Activated T-cell treated with anti-CD3 and anti-CD28 coated beads, Interleukin-2, amount 50 U/mL, for 72 hours (primary cell): ENCODE data around the gene DOK6. TPM values are rescaled to one million over a fixed set of nuclear protein-coding genes. Genes with fewer than 3 reads are reported as not detected.
A peak's percentile ranks its signal among the peaks of the same experiment; 100 is the strongest.

Source experiments
- ATAC-seq, 2 donors: fragments of 150-1000 bp; cut with Tn5 transposase; replicated peaks in 1 of 2; 2 replicates each; pipeline ENCODE4 v1.10.0; 2021; ENCODE audit warnings: moderate library complexity in 2 of 2, mild to moderate bottlenecking in 1 of 2
- DNase-seq, 2 donors: peaks; one replicate each; pipeline ENCODE4 v3.0.0; 2021 to 2022; ENCODE audit warnings: mixed read lengths in 1 of 2
- H3K27ac Mint-ChIP-seq: one replicate; pipeline ENCODE4 v1.8.0; 2022; ENCODE audit warnings: mild to moderate bottlenecking, moderate library complexity, mixed read lengths
- H3K27me3 Mint-ChIP-seq: one replicate; pipeline ENCODE4 v1.8.0; 2022; ENCODE audit warnings: low read depth, mixed read lengths
- H3K36me3 Mint-ChIP-seq, 2 donors: one replicate each; pipeline ENCODE4 v1.8.0; 2022; ENCODE audit warnings: mixed read lengths in 2 of 2, mild to moderate bottlenecking in 1 of 2; ENCODE audit not compliant: insufficient read depth in 2 of 2
- H3K4me1 Mint-ChIP-seq: one replicate; pipeline ENCODE4 v1.8.0; 2022; ENCODE audit warnings: low read depth, mixed read lengths
- H3K4me3 Mint-ChIP-seq, 2 donors: one replicate each; pipeline ENCODE4 v1.8.0; 2022; ENCODE audit warnings: mild to moderate bottlenecking in 2 of 2, mixed read lengths in 2 of 2, moderate library complexity in 2 of 2
- H3K9me3 Mint-ChIP-seq, 2 donors: one replicate each; pipeline ENCODE4 v1.8.0; 2022; ENCODE audit warnings: mixed read lengths in 2 of 2
- total RNA-seq, 2 donors: library from RNA; stranded (reverse); gene quantifications; one replicate each; pipeline ENCODE4 v1.2.3, GENCODE V29; 2022

The DOK6 gene
- total RNA-seq, 2 donors from 2014 or later: not detected

DNA sequence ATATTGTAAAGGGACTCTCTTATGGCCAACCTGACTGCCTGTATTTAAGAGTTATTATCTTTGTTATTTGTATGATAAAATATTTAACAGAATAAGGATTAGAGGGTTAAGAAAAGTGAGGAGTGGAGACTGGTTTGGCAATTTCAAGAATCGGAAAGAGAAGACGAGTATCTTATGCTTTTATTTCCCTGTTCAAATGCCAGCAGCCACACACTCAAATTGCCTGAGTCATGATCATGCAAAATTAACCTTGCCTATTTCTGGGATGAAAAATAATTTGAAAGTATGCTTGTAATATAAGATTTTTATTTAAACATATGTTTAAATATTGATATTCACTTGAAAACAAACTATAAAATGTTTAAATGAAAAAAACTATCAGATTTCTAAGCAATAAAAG lies 358.4 kb downstream of the DOK6 start:
- H3K9me3 Mint-ChIP-seq: peaks cover 2 to 12% of the 10 kb centered on the region in 2 donors
- DNase-seq: no peak
- no peak for ATAC-seq
- H3K27ac Mint-ChIP-seq: no peak overlapping the region
- peaks cover 8 to 13% of the 10 kb centered on the region in 2 donors for H3K36me3 Mint-ChIP-seq
- H3K4me3 Mint-ChIP-seq: no peak overlapping the region
- H3K4me1 Mint-ChIP-seq: peaks cover 24% of the 10 kb centered on the region
- no peaks in the 10 kb centered on the region for H3K27me3 Mint-ChIP-seq

DNA sequence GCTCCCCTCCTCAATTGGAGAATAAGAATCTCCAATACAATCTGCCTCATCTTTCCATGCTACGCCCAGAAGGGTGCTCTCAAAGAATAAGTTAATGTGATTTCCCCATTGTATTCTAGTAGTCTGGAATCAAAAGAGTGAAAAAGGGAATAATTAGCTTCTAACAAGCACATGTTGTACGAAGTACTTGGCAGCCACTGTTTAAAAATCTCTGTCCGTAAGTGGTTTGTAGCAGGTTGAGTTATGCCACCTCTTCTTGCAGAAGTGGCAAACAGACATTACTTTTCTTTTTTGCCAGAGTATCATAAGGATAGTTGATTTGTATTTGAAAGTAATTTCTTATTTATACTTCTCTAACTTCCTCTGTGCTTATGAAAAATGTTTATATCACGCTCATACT lies 362.3 kb downstream of the DOK6 start:
- H3K4me3 Mint-ChIP-seq: no peak overlapping the region
- DNase-seq: no peak
- no peaks in the 10 kb centered on the region for H3K36me3 Mint-ChIP-seq
- H3K27me3 Mint-ChIP-seq: no peaks in the 10 kb centered on the region
- peaks cover 7% of the 10 kb centered on the region for H3K4me1 Mint-ChIP-seq
- no peak overlapping the region for H3K27ac Mint-ChIP-seq
- no peaks in the 10 kb centered on the region for H3K9me3 Mint-ChIP-seq
- ATAC-seq: no peak

GRCh38 chr18:69763821-69764220 lies 363.1 kb downstream of the DOK6 start:
- DNase-seq: no peak
- Mint-ChIP-seq H3K4me3 (no peak overlapping the region), H3K4me1 (no peaks in the 10 kb centered on the region), H3K27ac (no peak overlapping the region), H3K27me3 (no peaks in the 10 kb centered on the region), H3K36me3 (no peaks in the 10 kb centered on the region), H3K9me3 (no peaks in the 10 kb centered on the region)
- ATAC-seq: no peak

DNA sequence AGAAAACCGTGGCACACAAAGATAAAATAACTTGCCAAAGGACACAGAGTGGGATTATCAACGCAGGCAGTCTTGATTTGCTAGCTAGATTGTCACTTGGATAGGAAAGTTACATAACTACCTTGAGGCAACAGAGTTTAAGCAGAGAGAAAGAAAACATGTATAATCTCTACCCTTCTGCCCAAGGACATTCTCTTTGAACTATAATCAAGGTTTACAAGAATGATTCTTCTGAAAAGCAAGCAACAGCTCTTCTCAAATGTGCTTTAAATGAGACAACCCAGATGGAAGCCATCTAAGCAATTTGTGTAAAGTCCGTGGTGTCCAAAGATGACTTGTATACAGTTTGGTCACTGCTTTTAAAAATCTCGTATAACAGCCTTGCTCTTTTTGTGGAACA lies 369.6 kb downstream of the DOK6 start:
- Mint-ChIP-seq H3K9me3 (peaks cover 0 to 2% of the 10 kb centered on the region in 2 donors), H3K27me3 (no peaks in the 10 kb centered on the region), H3K4me3 (no peak overlapping the region), H3K4me1 (peaks cover 7% of the 10 kb centered on the region), H3K36me3 (peaks cover 0 to 2% of the 10 kb centered on the region in 2 donors), H3K27ac (no peak overlapping the region)
- no peak for ATAC-seq
- no peak for DNase-seq

- H3K36me3 Mint-ChIP-seq: peaks cover 0 to 2% of the 10 kb centered on the region in 2 donors
- H3K27ac Mint-ChIP-seq: peak overlapping the region; percentile 19
- H3K27me3 Mint-ChIP-seq: no peaks in the 10 kb centered on the region
- no peak overlapping the region for H3K4me3 Mint-ChIP-seq
- no peak for ATAC-seq
- peaks cover 7% of the 10 kb centered on the region for H3K4me1 Mint-ChIP-seq
- H3K9me3 Mint-ChIP-seq: peaks cover 0 to 2% of the 10 kb centered on the region in 2 donors
- no peak for DNase-seq
These were observed 374.1 kb downstream of the DOK6 start for GRCh38 chr18:69774831-69775230.

GRCh38 chr18:69777248-69777647 lies 376.6 kb downstream of the DOK6 start:
- Mint-ChIP-seq H3K27ac (no peak overlapping the region), H3K4me3 (no peak overlapping the region)

DNA sequence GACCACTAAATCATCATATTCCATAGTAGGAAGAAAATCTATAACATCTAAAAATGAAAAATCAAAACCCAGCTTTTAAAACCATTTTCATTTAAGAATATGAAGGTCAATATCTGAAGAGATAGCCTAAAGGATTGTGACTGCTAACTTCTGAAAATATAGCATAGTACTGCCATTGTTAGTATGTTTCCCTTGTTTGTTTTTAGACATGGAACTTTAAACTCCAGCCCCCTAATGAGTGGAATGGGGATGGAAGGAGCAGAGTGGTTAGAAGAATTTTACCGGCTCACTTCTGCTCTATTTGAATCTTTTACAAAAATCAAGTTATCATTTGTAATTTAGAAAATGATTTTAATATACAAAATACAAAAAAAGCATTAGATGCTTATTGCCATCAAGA lies 378.0 kb downstream of the DOK6 start:
- Mint-ChIP-seq H3K9me3 (peaks cover 0 to 2% of the 10 kb centered on the region in 2 donors), H3K4me1 (peaks cover 7% of the 10 kb centered on the region), H3K27me3 (no peaks in the 10 kb centered on the region), H3K4me3 (no peak overlapping the region), H3K27ac (no peak overlapping the region), H3K36me3 (peaks cover 0 to 2% of the 10 kb centered on the region in 2 donors)
- DNase-seq (no peak), ATAC-seq (no peak)

More at GRCh38 chr18:69777248-69777647, 376.6 kb downstream of the DOK6 start:
- Mint-ChIP-seq H3K36me3 (peaks cover 0 to 2% of the 10 kb centered on the region in 2 donors), H3K9me3 (peaks cover 0 to 2% of the 10 kb centered on the region in 2 donors), H3K4me1 (peaks cover 7% of the 10 kb centered on the region), H3K27me3 (no peaks in the 10 kb centered on the region)
- ATAC-seq (no peak), DNase-seq (no peak)

- DNase-seq: no peak
- no peaks in the 10 kb centered on the region for H3K4me1 Mint-ChIP-seq
- no peaks in the 10 kb centered on the region for H3K9me3 Mint-ChIP-seq
- no peak for ATAC-seq
- no peak overlapping the region for H3K27ac Mint-ChIP-seq
- no peaks in the 10 kb centered on the region for H3K36me3 Mint-ChIP-seq
- H3K4me3 Mint-ChIP-seq: no peak overlapping the region
- no peaks in the 10 kb centered on the region for H3K27me3 Mint-ChIP-seq
These were observed 380.2 kb downstream of the DOK6 start for GRCh38 chr18:69780851-69781250.

- no peaks in the 10 kb centered on the region for H3K36me3 Mint-ChIP-seq
- H3K27me3 Mint-ChIP-seq: no peaks in the 10 kb centered on the region
- no peak overlapping the region for H3K4me3 Mint-ChIP-seq
These were observed 384.1 kb downstream of the DOK6 start for GRCh38 chr18:69784815-69785214.

GRCh38 chr18:69785466-69785865 lies 384.8 kb downstream of the DOK6 start:
- ATAC-seq (no peak), DNase-seq (no peak)
- Mint-ChIP-seq H3K27ac (no peak overlapping the region), H3K4me1 (no peaks in the 10 kb centered on the region), H3K9me3 (no peaks in the 10 kb centered on the region), H3K4me3 (no peak overlapping the region), H3K27me3 (no peaks in the 10 kb centered on the region), H3K36me3 (no peaks in the 10 kb centered on the region)

More at GRCh38 chr18:69784815-69785214, 384.1 kb downstream of the DOK6 start:
- no peaks in the 10 kb centered on the region for H3K4me1 Mint-ChIP-seq
- H3K27ac Mint-ChIP-seq: no peak overlapping the region
- DNase-seq: no peak
- H3K9me3 Mint-ChIP-seq: no peaks in the 10 kb centered on the region
- no peak for ATAC-seq

DNA sequence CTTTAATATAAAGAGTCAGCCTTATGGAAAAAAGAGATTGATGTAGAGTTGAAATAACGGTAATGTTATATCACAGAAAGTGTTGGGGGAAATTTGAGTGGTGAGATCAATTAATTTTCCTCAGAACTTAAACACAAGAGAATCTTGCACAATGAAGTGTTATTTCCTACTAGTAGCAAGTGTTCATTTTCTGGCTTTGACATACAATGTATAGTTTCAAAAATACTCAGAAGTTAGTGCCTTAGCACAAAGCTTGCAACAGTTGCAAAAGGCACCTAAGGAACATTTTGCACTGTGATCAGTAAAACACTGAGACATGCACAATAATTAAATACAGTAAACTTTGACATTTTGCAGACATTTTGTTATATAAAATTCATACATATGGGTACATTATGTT lies 385.7 kb downstream of the DOK6 start:
- DNase-seq (no peak), ATAC-seq (no peak)
- Mint-ChIP-seq H3K27ac (no peak overlapping the region), H3K4me1 (no peaks in the 10 kb centered on the region), H3K9me3 (peaks cover 0 to under 1% of the 10 kb centered on the region in 2 donors), H3K4me3 (no peak overlapping the region), H3K36me3 (no peaks in the 10 kb centered on the region), H3K27me3 (no peaks in the 10 kb centered on the region)

GRCh38 chr18:69787825-69788547 lies 387.3 kb downstream of the DOK6 start:
- Mint-ChIP-seq H3K27me3 (no peaks in the 10 kb centered on the region), H3K36me3 (no peaks in the 10 kb centered on the region), H3K4me1 (no peaks in the 10 kb centered on the region), H3K9me3 (peaks cover 0 to 6% of the 10 kb centered on the region in 2 donors), H3K27ac (no peak overlapping the region), H3K4me3 (no peak overlapping the region)
- no peak for ATAC-seq
- no peak for DNase-seq

DNA sequence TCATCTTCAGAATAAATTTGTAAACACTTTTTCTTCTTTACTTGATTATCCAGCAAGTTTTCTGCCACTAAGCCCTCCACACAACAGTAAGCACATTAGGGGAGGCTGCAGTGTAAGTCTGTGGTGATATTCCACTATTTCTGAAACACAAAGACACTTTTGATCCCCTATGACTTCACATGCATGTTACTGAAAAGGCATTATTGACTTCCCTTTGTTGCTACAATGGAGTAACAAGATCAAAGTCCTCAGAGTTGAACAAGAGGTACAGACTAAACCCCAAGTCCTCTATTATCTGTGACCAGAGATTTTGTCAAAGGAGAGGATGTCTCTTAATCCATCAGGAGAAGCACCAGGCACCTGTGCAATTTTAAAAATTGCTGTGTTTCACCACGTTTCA lies 389.1 kb downstream of the DOK6 start:
- DNase-seq (no peak), ATAC-seq (no peak)
- H3K27ac Mint-ChIP-seq: no peak overlapping the region
- peaks cover 0 to 6% of the 10 kb centered on the region in 2 donors for H3K9me3 Mint-ChIP-seq
- H3K4me1 Mint-ChIP-seq: no peaks in the 10 kb centered on the region
- H3K36me3 Mint-ChIP-seq: no peaks in the 10 kb centered on the region
- no peaks in the 10 kb centered on the region for H3K27me3 Mint-ChIP-seq
- H3K4me3 Mint-ChIP-seq: no peak overlapping the region

GRCh38 chr18:69790649-69791048 lies 390.0 kb downstream of the DOK6 start:
- H3K27ac Mint-ChIP-seq: no peak overlapping the region
- peaks cover 0 to 6% of the 10 kb centered on the region in 2 donors for H3K9me3 Mint-ChIP-seq
- H3K4me3 Mint-ChIP-seq: no peak overlapping the region
- H3K4me1 Mint-ChIP-seq: no peaks in the 10 kb centered on the region
- DNase-seq (no peak), ATAC-seq (no peak)
- no peaks in the 10 kb centered on the region for H3K36me3 Mint-ChIP-seq
- no peaks in the 10 kb centered on the region for H3K27me3 Mint-ChIP-seq
